NCI-H2081 (cell line): ENCODE data around the gene CBS.
"Not testable (repeated sequence)": the region's sequence is repeated elsewhere in the genome, so short reads cannot be mapped to it uniquely, and the experiment has no call there.

Experiments used
- DNase-seq, 2 experiments: peaks; one replicate each; lab custom pipeline; 2025; lab: John Stamatoyannopoulos, UW

Gene CBS

GRCh38 chr21:43068065-43068464 lies 7.6 kb downstream of the CBS start:
- not testable (repeated sequence) for DNase-seq

DNA sequence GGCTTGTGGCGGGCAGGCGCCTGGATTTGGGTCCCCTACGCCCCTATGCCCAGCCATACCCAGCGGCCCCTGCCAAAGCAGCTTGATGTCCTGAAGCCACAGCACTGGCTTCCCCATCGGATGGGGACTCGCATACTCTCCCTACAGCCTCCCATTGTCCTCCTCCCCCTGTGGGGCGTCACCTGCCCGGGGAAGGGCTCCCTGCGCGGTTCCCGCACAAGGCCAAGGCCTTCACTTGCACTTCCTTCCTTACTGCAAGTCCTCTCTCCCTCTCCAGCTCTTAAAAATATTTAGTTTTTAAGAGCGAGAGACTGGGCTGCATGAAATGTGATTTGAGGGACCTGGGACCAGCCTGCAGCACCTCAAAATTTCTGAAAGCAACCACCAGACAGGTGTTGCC lies 8.9 kb downstream of the CBS start:
- DNase-seq, result not testable (repeated sequence)

DNA sequence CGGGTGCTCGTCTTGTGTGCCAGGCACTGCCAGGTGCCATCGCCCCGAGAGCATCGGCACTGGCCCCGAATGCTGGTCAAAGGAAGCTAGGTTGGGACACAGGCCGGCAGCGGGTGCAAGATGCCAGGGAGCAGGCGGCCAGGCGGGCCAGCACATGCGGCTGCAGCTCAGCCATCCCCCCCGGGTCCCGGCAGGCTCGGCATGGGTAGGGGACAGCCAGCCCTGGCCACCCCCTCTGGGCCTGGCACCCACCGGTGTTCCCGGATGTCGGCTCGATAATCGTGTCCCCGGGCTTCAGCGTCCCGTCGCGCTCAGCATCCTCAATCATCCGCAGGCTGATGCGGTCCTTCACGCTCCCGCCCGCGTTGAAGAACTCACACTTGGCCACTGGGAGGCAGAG lies 9.6 kb downstream of the CBS start:
- not testable (repeated sequence) for DNase-seq

GRCh38 chr21:43064265-43064917 lies 11.2 kb downstream of the CBS start:
- not testable (repeated sequence) for DNase-seq

- not testable (repeated sequence) for DNase-seq
Measured at GRCh38 chr21:43062955-43063664, 12.5 kb downstream of the CBS start.

GRCh38 chr21:43053112-43053511 lies 22.5 kb downstream of the CBS start:
- not testable (repeated sequence) for DNase-seq

- peak in 1 of 2 experiments; percentile 11 for DNase-seq
Measured at GRCh38 chr21:43045876-43046821, 29.5 kb downstream of the CBS start.

DNA sequence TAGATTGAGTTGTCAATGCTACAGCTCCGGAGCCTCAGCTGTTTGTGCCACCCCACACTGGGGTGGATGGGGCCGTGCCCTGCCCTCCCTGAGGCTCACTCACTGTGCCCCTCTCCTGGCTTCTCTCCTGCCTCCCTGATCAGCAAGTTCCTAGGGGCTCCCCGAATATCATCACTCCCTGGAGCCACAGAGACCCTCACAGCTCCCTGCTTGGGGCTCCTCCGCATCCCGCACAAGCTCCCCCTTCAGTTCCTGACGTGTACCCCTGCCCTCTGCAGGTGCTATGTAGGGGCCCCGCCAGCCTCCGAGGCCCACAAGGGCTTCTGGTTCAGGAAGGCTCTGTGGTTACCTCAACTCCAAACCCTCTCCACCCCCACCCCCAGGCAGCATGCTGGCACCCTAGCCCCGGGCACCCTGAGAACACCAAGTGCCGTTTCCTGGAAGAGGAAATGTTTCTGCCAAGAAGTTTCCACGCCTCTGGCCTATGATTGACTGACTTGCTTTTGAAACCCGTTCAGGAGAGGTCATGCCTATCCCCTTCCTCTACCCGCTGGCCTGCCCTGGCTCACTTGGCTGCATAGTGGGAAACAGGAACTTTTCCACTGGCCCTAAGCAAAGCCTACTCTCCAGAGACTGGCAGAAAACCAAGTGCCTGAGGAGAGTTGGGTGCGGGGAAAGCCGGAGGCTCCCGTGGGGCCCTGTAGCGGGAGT lies 30.3 kb downstream of the CBS start:
- not testable (repeated sequence) for DNase-seq

GRCh38 chr21:43044547-43044946 lies 31.1 kb downstream of the CBS start:
- not testable (repeated sequence) for DNase-seq

DNA sequence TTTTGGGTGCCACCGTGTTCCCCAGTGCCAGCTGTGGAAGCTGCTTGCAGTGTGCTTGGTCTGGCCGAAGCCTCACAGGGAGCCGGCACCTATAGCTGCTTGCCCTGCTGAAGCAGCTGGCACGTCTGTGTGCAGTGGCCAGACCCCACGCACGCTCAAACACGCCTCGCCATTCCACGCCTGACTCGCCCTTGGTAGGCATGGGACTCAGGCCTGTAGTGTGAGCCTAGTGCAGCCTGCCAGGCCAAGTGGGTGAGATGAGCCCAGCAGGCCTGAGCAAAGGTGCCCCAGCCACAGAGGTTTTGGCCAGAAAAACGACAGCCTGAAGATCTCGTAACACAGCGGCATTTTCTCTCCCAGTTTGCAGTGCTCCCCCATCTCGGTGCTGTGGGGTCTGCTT lies 32.3 kb downstream of the CBS start:
- DNase-seq, result not testable (repeated sequence)

- not testable (repeated sequence) for DNase-seq
Measured at GRCh38 chr21:43042169-43042568, 33.5 kb downstream of the CBS start.

DNA sequence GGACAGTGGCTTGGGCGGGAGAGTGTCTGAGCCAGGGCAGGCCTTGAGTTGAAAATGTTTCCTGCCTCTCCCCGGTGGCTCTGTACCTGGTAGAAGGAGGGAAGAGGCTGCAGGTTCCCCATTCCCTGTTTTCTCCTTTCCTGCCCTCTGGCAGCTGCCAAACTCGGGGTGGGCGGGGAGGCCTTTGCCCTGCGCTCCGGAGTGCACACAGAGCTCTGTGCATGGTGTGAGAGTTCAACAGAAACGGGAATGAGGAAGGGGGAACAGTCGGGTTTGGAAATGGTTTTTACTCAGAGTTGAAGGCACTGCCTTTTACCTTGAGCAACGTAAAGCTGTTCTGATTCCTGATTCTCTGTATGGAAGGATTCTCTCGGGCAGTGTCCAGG lies 37.0 kb downstream of the CBS start:
- not testable (repeated sequence) for DNase-seq

DNA sequence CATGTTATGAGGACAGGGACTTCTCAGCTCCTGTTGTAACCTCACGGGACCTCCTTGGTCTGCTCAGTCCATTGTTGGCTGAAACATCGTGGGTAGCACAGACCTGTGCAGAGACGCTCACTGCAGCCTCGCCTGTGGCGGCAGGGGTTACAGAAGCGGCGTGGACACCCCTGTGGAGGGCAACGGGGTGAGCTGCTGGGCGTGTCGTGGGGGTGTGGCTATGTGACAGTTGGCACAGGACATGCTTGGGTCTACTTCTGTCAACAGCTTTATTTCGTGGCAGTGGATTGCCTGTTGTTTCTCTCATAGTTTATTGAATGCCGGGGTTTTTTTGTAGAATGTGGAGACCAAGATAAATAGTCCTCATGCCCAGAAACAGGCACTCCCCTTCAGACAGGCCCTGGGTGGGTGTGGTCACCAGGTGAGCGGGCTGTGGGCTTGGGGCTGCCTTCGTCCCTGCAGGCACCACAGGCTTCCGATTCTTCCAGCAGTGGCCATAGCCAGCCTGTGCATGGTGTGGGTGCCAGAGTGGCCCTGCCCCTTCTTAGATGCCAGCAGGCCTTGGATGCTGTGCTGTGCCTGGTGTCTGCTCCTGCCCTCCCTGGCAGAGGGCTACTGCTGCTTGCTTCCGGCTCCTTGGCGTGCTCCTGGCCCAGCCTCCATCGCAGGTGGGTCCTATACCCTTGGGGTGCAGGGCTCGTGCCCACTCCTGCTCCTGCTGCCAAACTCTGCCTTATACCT lies 37.5 kb downstream of the CBS start:
- DNase-seq, result not testable (repeated sequence)

- DNase-seq, result not testable (repeated sequence)
Measured at GRCh38 chr21:43036889-43037288, 38.7 kb downstream of the CBS start.

GRCh38 chr21:43034826-43035225 lies 40.8 kb downstream of the CBS start:
- DNase-seq, result no peak

- DNase-seq, result no peak
Measured at GRCh38 chr21:43034101-43034500, 41.5 kb downstream of the CBS start.

- no peak for DNase-seq
Measured at GRCh38 chr21:43031121-43031619, 44.5 kb downstream of the CBS start.

- DNase-seq, result no peak
Measured at GRCh38 chr21:43029785-43030184, 45.9 kb downstream of the CBS start.

- DNase-seq, result no peak
Measured at GRCh38 chr21:43027846-43028731, 47.5 kb downstream of the CBS start.

DNA sequence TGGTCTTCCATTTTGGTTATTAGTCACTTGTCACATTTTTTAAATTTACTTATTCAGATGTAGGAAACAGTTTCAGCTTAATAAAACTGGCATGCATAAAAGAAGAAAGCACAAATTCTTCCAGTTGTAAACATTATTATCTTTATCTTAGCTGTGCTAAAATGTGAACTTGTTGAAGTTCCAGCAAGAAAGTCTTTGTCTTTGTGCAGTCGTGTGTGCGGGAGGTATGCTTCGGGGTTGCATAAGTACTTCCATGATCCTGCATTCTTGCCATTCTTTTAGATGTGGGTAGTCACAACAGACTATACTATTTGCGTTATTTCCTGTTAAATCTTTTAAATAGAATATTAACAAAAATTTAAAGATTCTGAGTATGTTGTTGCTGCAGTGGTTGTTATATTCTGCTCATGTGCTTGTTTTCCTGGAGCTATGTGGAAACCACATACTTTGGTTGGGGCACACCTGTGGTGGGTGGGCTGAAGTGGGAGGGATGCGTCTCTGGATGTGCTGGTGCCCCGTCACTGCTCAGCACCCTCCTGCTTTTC lies 49.9 kb downstream of the CBS start:
- DNase-seq, result no peak
